Measurements from ENCODE around the gene GAREM2.

GAREM2 gene

GRCh38 chr2:26169681-26170414 is 3.0 kb upstream of the GAREM2 start:
- DNase-seq (ENCODE audit: low read depth), result no peak

GRCh38 chr2:26170795-26171194 is 2.1 kb upstream of the GAREM2 start:
- DNase-seq (ENCODE audit: low read depth), result no peak

GRCh38 chr2:26172189-26172870 is 558 bp upstream of the GAREM2 start:
- no peak for DNase-seq (ENCODE audit: low read depth)

- DNase-seq (ENCODE audit: low read depth), result no peak
Measured at GRCh38 chr2:26173776-26174482, 1.0 kb downstream of the GAREM2 start.

GRCh38 chr2:26174691-26175465 is 2.0 kb downstream of the GAREM2 start:
- DNase-seq (ENCODE audit: low read depth), result no peak

GRCh38 chr2:26175466-26176278 is 2.8 kb downstream of the GAREM2 start:
- no peak for DNase-seq (ENCODE audit: low read depth)

GRCh38 chr2:26176279-26176615 is 3.4 kb downstream of the GAREM2 start:
- no peak for DNase-seq (ENCODE audit: low read depth)

- no peak for DNase-seq (ENCODE audit: low read depth)
Measured at GRCh38 chr2:26177122-26177521, 4.2 kb downstream of the GAREM2 start.

GRCh38 chr2:26178246-26178645 is 5.4 kb downstream of the GAREM2 start:
- DNase-seq (ENCODE audit: low read depth), result no peak

- no peak for DNase-seq (ENCODE audit: low read depth)
Measured at GRCh38 chr2:26178746-26179436, 6.0 kb downstream of the GAREM2 start.

GRCh38 chr2:26179446-26179913 is 6.6 kb downstream of the GAREM2 start:
- no peak for DNase-seq (ENCODE audit: low read depth)

- no peak for DNase-seq (ENCODE audit: low read depth)
Measured at GRCh38 chr2:26182441-26182840, 9.6 kb downstream of the GAREM2 start.

- no peak for DNase-seq (ENCODE audit: low read depth)
Measured at GRCh38 chr2:26182887-26183630, 10.2 kb downstream of the GAREM2 start.

GRCh38 chr2:26184121-26184520 is 11.2 kb downstream of the GAREM2 start:
- no peak for DNase-seq (ENCODE audit: low read depth)

GRCh38 chr2:26184555-26185303 is 11.8 kb downstream of the GAREM2 start:
- peak; percentile 67 for DNase-seq (ENCODE audit: low read depth)

GRCh38 chr2:26185304-26185928 is 12.5 kb downstream of the GAREM2 start:
- no peak for DNase-seq (ENCODE audit: low read depth)

GRCh38 chr2:26185954-26186770 is 13.3 kb downstream of the GAREM2 start:
- no peak for DNase-seq (ENCODE audit: low read depth)

GRCh38 chr2:26187114-26187513 is 14.2 kb downstream of the GAREM2 start:
- no peak for DNase-seq (ENCODE audit: low read depth)
